GM12878 (cell line): ENCODE results near the gene QSOX1. TPM values are rescaled to one million over a fixed set of nuclear protein-coding genes. Genes with fewer than 3 reads are reported as not detected.

Source experiments
- ATAC-seq: fragments of 200-7000 bp; cut with Tn5 transposase; 3 replicates; pipeline ENCODE4 v1.9.1; 2020; ENCODE audit warnings: mild to moderate bottlenecking, moderate library complexity
- BruUV-seq: library from RNA; stranded (reverse); fragments of 400-500 nt; replicated peaks from 2 replicates; lab custom pipeline; 2021; lab: Mats Ljungman, UMichigan
- CTCF ChIA-PET: fragments of 300-600 bp; sonication (Branson Sonifier 250); formaldehyde crosslinking; extraction: SDS; loops from one replicate; lab custom pipeline; 2021; ENCODE audit warnings: inconsistent platforms; lab: Yijun Ruan, JAX
- POLR2A ChIA-PET: fragments of 350-600 bp; formaldehyde crosslinking; extraction: SDS; loops from one replicate; lab custom pipeline; 2021; ENCODE audit warnings: inconsistent platforms; lab: Charles Lee
- RAD21 ChIA-PET: fragments of 300-600 bp; sonication (Branson Sonifier 250); formaldehyde crosslinking; loops from one replicate; lab custom pipeline; 2023; ENCODE audit warnings: antibody characterized with exemption; ENCODE audit not compliant: unreplicated experiment; lab: Charles Lee
- SMC1A ChIA-PET: fragments of 300-600 bp; sonication (Branson Sonifier 250); formaldehyde crosslinking; loops from one replicate; lab custom pipeline; 2023; ENCODE audit not compliant: unreplicated experiment, uncharacterized antibody; lab: Charles Lee
- DNase-seq: peaks from one replicate; pipeline ENCODE4 v3.0.0-alpha.2; 2011; ENCODE audit warnings: low read depth, low spot score
- FAIRE-seq: peaks from 3 replicates; lab custom pipeline; 2011; peaks lifted over from hg19 to GRCh38; lab: Jason Lieb, UNC
- H2AFZ ChIP-seq: 2 replicates; pipeline ENCODE4 v1.6.0; 2011; ENCODE audit warnings: low read depth, low read length, control low read depth; ENCODE audit not compliant: control insufficient read depth
- H3K27ac ChIP-seq: 2 replicates; pipeline ENCODE4 v1.5.1; 2011; ENCODE audit warnings: control low read depth; ENCODE audit not compliant: control insufficient read depth, insufficient read depth
- H3K27me3 ChIP-seq, 2 experiments: replicated peaks in 1 of 2; 2 replicates each; pipeline versions ENCODE4 v1.6.0 to v1.6.1; 2011; ENCODE audit warnings: low read length in 1 of 2; ENCODE audit not compliant: control insufficient read depth in 2 of 2, insufficient read depth in 2 of 2
- H3K36me3 ChIP-seq, 2 experiments: 2 replicates each; pipeline ENCODE4 v1.5.1; 2011; ENCODE audit warnings: low read length in 1 of 2; ENCODE audit not compliant: control insufficient read depth in 2 of 2, insufficient read depth in 2 of 2
- H3K4me1 ChIP-seq: 2 replicates; pipeline ENCODE4 v1.6.1; 2011; ENCODE audit warnings: mild to moderate bottlenecking, low read length, moderate library complexity, mixed read lengths; ENCODE audit not compliant: control insufficient read depth, insufficient read depth
- H3K4me2 ChIP-seq: 2 replicates; pipeline ENCODE4 v1.6.0; 2011; ENCODE audit warnings: control low read depth; ENCODE audit not compliant: control insufficient read depth, insufficient read depth
- H3K4me3 ChIP-seq: fragments of 200-600 bp; sonication (generic); 2 replicates; pipeline ENCODE4 v1.5.1; 2016
- H3K79me2 ChIP-seq: 2 replicates; pipeline ENCODE4 v1.6.0; 2011; ENCODE audit warnings: low read length; ENCODE audit not compliant: control insufficient read depth, insufficient read depth
- H3K9ac ChIP-seq: 2 replicates; pipeline ENCODE4 v1.8.0; 2011; ENCODE audit warnings: low read length, control low read depth, mixed read lengths; ENCODE audit not compliant: control insufficient read depth, insufficient read depth
- H3K9me3 ChIP-seq: replicated peaks from 3 replicates; pipeline ENCODE4 v1.5.1; 2011; ENCODE audit warnings: mild to moderate bottlenecking, low read length; ENCODE audit not compliant: control insufficient read depth, insufficient read depth
- H4K20me1 ChIP-seq: 2 replicates; pipeline ENCODE4 v1.6.0; 2011; ENCODE audit not compliant: control insufficient read depth, insufficient read depth
- GABPA ChIP-seq: IDR thresholded peaks from 2 replicates; pipeline ENCODE4 v1.6.1; 2014; ENCODE audit warnings: antibody characterized with exemption, low read depth, mild to moderate bottlenecking, inconsistent platforms
- IKZF1 ChIP-seq: fragments of 450-650 bp; conservative IDR thresholded peaks from 2 replicates; pipeline ENCODE4 v1.6.1; 2017; ENCODE audit warnings: antibody characterized with exemption, mild to moderate bottlenecking
- IKZF2 ChIP-seq, 2 experiments: fragments of 450-650 bp; IDR thresholded peaks; 2 replicates each; pipeline ENCODE4 v1.6.1; 2017; ENCODE audit warnings: mild to moderate bottlenecking in 2 of 2, moderate library complexity in 2 of 2
- IRF5 ChIP-seq: fragments of 450-650 bp; IDR thresholded peaks from 2 replicates; pipeline ENCODE4 v1.6.1; 2017; ENCODE audit warnings: borderline replicate concordance
- KAT2A ChIP-seq: conservative IDR thresholded peaks from 2 replicates; pipeline ENCODE4 v1.6.1; 2011; ENCODE audit warnings: low read depth, low read length; ENCODE audit not compliant: control insufficient read depth
- NFIC ChIP-seq: IDR thresholded peaks from 2 replicates; pipeline ENCODE4 v1.6.1; 2012; ENCODE audit warnings: low read depth, mild to moderate bottlenecking, inconsistent platforms, low read length, moderate library complexity
- NR2C2 ChIP-seq: IDR thresholded peaks from 2 replicates; pipeline ENCODE4 v1.6.1; 2011; ENCODE audit warnings: borderline replicate concordance, low read depth; ENCODE audit not compliant: control insufficient read depth, insufficient read length
- PAX5 ChIP-seq: IDR thresholded peaks from 2 replicates; pipeline ENCODE4 v1.6.1; 2011; ENCODE audit warnings: low read depth, low read length, borderline replicate concordance
- PKNOX1 ChIP-seq: fragments of 450-650 bp; IDR thresholded peaks from 2 replicates; pipeline ENCODE4 v1.6.1; 2016; ENCODE audit warnings: mild to moderate bottlenecking
- POU2F2 ChIP-seq: IDR thresholded peaks from 3 replicates; pipeline ENCODE4 v1.6.1; 2011; ENCODE audit warnings: low read depth, mild to moderate bottlenecking, low read length, borderline replicate concordance
- RAD21 ChIP-seq: IDR thresholded peaks from 2 replicates; pipeline ENCODE4 v1.6.1; 2011; ENCODE audit warnings: mild to moderate bottlenecking, low read depth, low read length, moderate library complexity; ENCODE audit not compliant: insufficient read depth
- SKIL ChIP-seq: fragments of 450-650 bp; IDR thresholded peaks from 2 replicates; pipeline ENCODE4 v1.6.1; 2017; ENCODE audit warnings: mild to moderate bottlenecking, low read depth, inconsistent platforms; ENCODE audit not compliant: poor library complexity, severe bottlenecking
- SRF ChIP-seq, 2 experiments: IDR thresholded peaks; 2 replicates each; pipeline ENCODE4 v1.6.1; 2011; ENCODE audit warnings: low read depth in 2 of 2, low read length in 2 of 2, mild to moderate bottlenecking in 1 of 2, moderate library complexity in 1 of 2
- SUPT20H ChIP-seq: IDR thresholded peaks from 2 replicates; pipeline ENCODE4 v1.6.1; 2011; ENCODE audit warnings: low read depth, mild to moderate bottlenecking, low read length, moderate library complexity, borderline replicate concordance; ENCODE audit not compliant: control insufficient read depth
- USF1 ChIP-seq: IDR thresholded peaks from 2 replicates; pipeline ENCODE4 v1.6.1; 2011; ENCODE audit warnings: borderline replicate concordance, low read depth, mild to moderate bottlenecking, moderate library complexity, mixed read lengths, low read length; ENCODE audit not compliant: insufficient read depth; ENCODE audit errors: extremely low read length
- USF2 ChIP-seq: IDR thresholded peaks from 2 replicates; pipeline ENCODE4 v1.6.1; 2011; ENCODE audit warnings: low read depth, low read length, improper control_type of control experiment, borderline replicate concordance
- YBX1 ChIP-seq: fragments of 450-650 bp; IDR thresholded peaks from 2 replicates; pipeline ENCODE4 v1.6.1; 2016; ENCODE audit warnings: antibody characterized with exemption
- ZNF622 ChIP-seq: fragments of 450-650 bp; IDR thresholded peaks from 2 replicates; pipeline ENCODE4 v1.6.1; 2017; ENCODE audit warnings: mild to moderate bottlenecking, inconsistent platforms
- WGBS: methylation state at CpG from one replicate; pipeline ENCODE4 v1.1.6; 2016; ENCODE audit warnings: low lambda C conversion rate; ENCODE audit not compliant: insufficient replicate concordance, insufficient coverage; ENCODE audit errors: missing lambda C conversion rate; 5-methylcytosine and 5-hydroxymethylcytosine counted together
- in situ Hi-C: fragments of 300-500 bp; cut with MboI; formaldehyde crosslinking; loops from 9 replicates; pipeline ENCODE4 v1.14.3; 2018; ENCODE audit warnings: mixed read lengths
- intact Hi-C: fragments of 100-400 bp; cut with micrococcal nuclease; formaldehyde crosslinking; loops from one replicate; pipeline ENCODE4 v1.14.2; 2022; ENCODE audit not compliant: unreplicated experiment
- polyA plus RNA-seq, 11 experiments: library from polyadenylated mRNA; depleted of rRNA in 4 of 11; unstranded in 6 of 11; stranded (reverse) in 5 of 11; fragments of >200 nt; fragmentation: Nextera tagmentation in 4 of 11; fragmentation: Illumina TruSeq in 1 of 11; extraction: Ambion mirVana in 4 of 11; extraction: Trizol in 1 of 11; gene quantifications; 1 replicate in 1 of 11; 2 replicates in 10 of 11; pipeline versions ENCODE4 v1.2.1 to v1.2.3, GENCODE V29; 2011 to 2016; ENCODE audit warnings: inconsistent platforms in 2 of 11, missing spikeins in 2 of 11, low read depth in 1 of 11
- total RNA-seq, 4 experiments: library from RNA; depleted of rRNA in 3 of 4; stranded (reverse); fragments of >200 nt in 3 of 4; fragmentation: Illumina TruSeq in 1 of 4; extraction: Trizol in 1 of 4; gene quantifications; 2 replicates each; pipeline versions ENCODE4 v1.2.1 to v1.2.3, GENCODE V29; 2013 to 2021

The QSOX1 gene
- total and polyA plus RNA-seq, 10 of the 15 experiments (the other 5 are each of a cell fraction or from before 2014, with no cell fraction given), result 1.8 to 31.3 (median 11.2) TPM

GRCh38 chr1:180198196-180198595 lies 43.5 kb downstream of the QSOX1 start (continued):
- TF ChIP-seq IRF5 (no peak), RAD21 (no peak), YBX1 (no peak), USF1 (no peak), PKNOX1 (no peak), GABPA (no peak), NFIC (no peak)

GRCh38 chr1:180198611-180199010 lies 43.9 kb downstream of the QSOX1 start:
- Histone ChIP-seq H4K20me1 (no peaks in the 10 kb centered on the region), H3K27ac (no peak overlapping the region), H2AFZ (no peak overlapping the region), H3K9me3 (no peaks in the 10 kb centered on the region), H3K9ac (no peak overlapping the region), H3K4me3 (no peak overlapping the region), H3K79me2 (no peaks in the 10 kb centered on the region), H3K4me2 (no peak overlapping the region), H3K4me1 (no peaks in the 10 kb centered on the region), H3K27me3 (no peaks in the 10 kb centered on the region), H3K36me3 (peaks cover 0 to 4% of the 10 kb centered on the region in 2 experiments; a peak in 3 of 4 replicates)
- no TSS peak for BruUV-seq
- ChIA-PET CTCF (interaction anchor here (1.5 kb wide), 1 partner anchor 284 kb away, joined by 5 read pairs; no protein-coding TSS in a partner anchor), RAD21 (no interaction called here), POLR2A (no interaction called here), SMC1A (no interaction called here)
- DNase-seq (no peak), ATAC-seq (no peak), FAIRE-seq (no peak)
- WGBS, result 48% methylated on average over 5 of the region's 5 CpGs
- in situ Hi-C loops (no loop called here), intact Hi-C loops (no loop called here)
- TF ChIP-seq KAT2A (no peak), POU2F2 (no peak), ZNF622 (no peak), SUPT20H (no peak), USF2 (no peak), NR2C2 (no peak), IKZF2 (IDR thresholded peaks at IDR 0.05) (no peak), SKIL (no peak), SRF (IDR thresholded peaks at IDR 0.05; ENCODE audit: low read depth in 2 of 2, low read length in 2 of 2) (no peak), PAX5 (no peak), IKZF1 (no peak)
